Keratinocyte (primary cell): ENCODE data around the gene ZNF862. TPM values are rescaled to one million over a fixed set of nuclear protein-coding genes. Genes with fewer than 3 reads are reported as not detected.

ENCODE experiments used
- DNase-seq: peaks from one replicate; pipeline ENCODE4 v3.0.0-alpha.2; 2011; ENCODE audit warnings: low read depth, missing footprints, low spot score
- FAIRE-seq: peaks from 2 replicates; lab custom pipeline; 2011; peaks lifted over from hg19 to GRCh38; lab: Jason Lieb, UNC
- H2AFZ ChIP-seq: 2 replicates; pipeline ENCODE4 v1.6.0; 2012; ENCODE audit warnings: low read length, control low read depth, inconsistent platforms; ENCODE audit not compliant: control insufficient read depth
- H3K27ac ChIP-seq: 2 replicates; pipeline ENCODE4 v1.5.1; 2011; ENCODE audit warnings: low read length; ENCODE audit not compliant: control insufficient read depth, insufficient read depth
- H3K27me3 ChIP-seq: 3 replicates; pipeline ENCODE4 v1.6.0; 2011; ENCODE audit warnings: low read length; ENCODE audit not compliant: control insufficient read depth, insufficient read depth; ENCODE audit errors: extremely low read depth
- H3K36me3 ChIP-seq, 2 experiments: 2 replicates in 1 of 2; 3 replicates in 1 of 2; pipeline ENCODE4 v1.5.1; 2011; ENCODE audit warnings: low read length in 2 of 2, mild to moderate bottlenecking in 1 of 2; ENCODE audit not compliant: control insufficient read depth in 2 of 2, insufficient read depth in 2 of 2; ENCODE audit errors: extremely low read depth in 1 of 2
- H3K4me1 ChIP-seq: 3 replicates; pipeline ENCODE4 v1.5.1; 2011; ENCODE audit warnings: low read length; ENCODE audit not compliant: control insufficient read depth, insufficient read depth; ENCODE audit errors: extremely low read depth
- H3K4me2 ChIP-seq: 3 replicates; pipeline ENCODE4 v1.6.0; 2011; ENCODE audit warnings: low read depth, low read length; ENCODE audit not compliant: control insufficient read depth, insufficient read depth; ENCODE audit errors: extremely low read depth
- H3K4me3 ChIP-seq, 3 experiments: fragments of 200-600 bp in 1 of 3; sonication (generic) in 1 of 3; 2 replicates in 2 of 3; 3 replicates in 1 of 3; pipeline ENCODE4 v1.5.1; 2011 to 2016; ENCODE audit warnings: low read length in 3 of 3, mild to moderate bottlenecking in 3 of 3, control low read depth in 2 of 3, inconsistent platforms in 1 of 3, low read depth in 1 of 3, mixed read lengths in 1 of 3, mixed run types in 1 of 3, moderate library complexity in 1 of 3; ENCODE audit not compliant: control insufficient read depth in 2 of 3, insufficient read depth in 2 of 3; ENCODE audit errors: extremely low read depth in 1 of 3
- H3K79me2 ChIP-seq: 2 replicates; pipeline ENCODE4 v1.6.0; 2012; ENCODE audit warnings: low read length; ENCODE audit not compliant: control insufficient read depth, insufficient read depth
- H3K9ac ChIP-seq: 3 replicates; pipeline ENCODE4 v1.6.0; 2011; ENCODE audit warnings: low read length; ENCODE audit not compliant: control insufficient read depth, insufficient read depth; ENCODE audit errors: extremely low read depth
- H3K9me1 ChIP-seq: 3 replicates; pipeline ENCODE4 v1.6.0; 2011; ENCODE audit warnings: low read length; ENCODE audit not compliant: control insufficient read depth, insufficient read depth; ENCODE audit errors: extremely low read depth
- H3K9me3 ChIP-seq: 2 replicates; pipeline ENCODE4 v1.5.1; 2012; ENCODE audit warnings: low read depth, low read length; ENCODE audit not compliant: control insufficient read depth
- H4K20me1 ChIP-seq: 3 replicates; pipeline ENCODE4 v1.6.0; 2011; ENCODE audit warnings: low read length; ENCODE audit not compliant: control insufficient read depth, insufficient read depth; ENCODE audit errors: extremely low read depth
- CTCF ChIP-seq, 3 experiments: IDR thresholded peaks in 1 of 3; conservative IDR thresholded peaks in 1 of 3; optimal IDR thresholded peaks in 1 of 3; 2 replicates in 2 of 3; 3 replicates in 1 of 3; pipeline versions ENCODE3 to v1.5.1; 2011; ENCODE audit warnings: low read length in 3 of 3, mild to moderate bottlenecking in 3 of 3, moderate library complexity in 2 of 3, control low read depth in 1 of 3, inconsistent platforms in 1 of 3; ENCODE audit not compliant: insufficient read depth in 2 of 3; ENCODE audit errors: extremely low read depth in 1 of 3
- EZH2 ChIP-seq: IDR thresholded peaks from one replicate; pipeline ENCODE4 v1.6.1; 2012; ENCODE audit warnings: inconsistent platforms, mild to moderate bottlenecking, low read length, moderate library complexity
- dilution Hi-C: fragments of 300-500 bp; cut with MboI; formaldehyde crosslinking; loops from one replicate; pipeline ENCODE4 v1.7.0; 2020; ENCODE audit warnings: low sequenced_read_pairs; ENCODE audit not compliant: extremely low pct_ligation_motif_present
- polyA plus RNA-seq, 5 experiments: library from polyadenylated mRNA; depleted of rRNA in 3 of 5; stranded (reverse) in 3 of 5; stranded (forward) in 1 of 5; unstranded in 1 of 5; fragments of >200 nt; gene quantifications; 1 replicate in 1 of 5; 2 replicates in 3 of 5; 3 replicates in 1 of 5; pipeline versions ENCODE4 v1.2.1 to v1.2.3, GENCODE V29; 2011 to 2012; ENCODE audit warnings: missing spikeins in 2 of 5, low read depth in 1 of 5, low replicate concordance in 1 of 5

The ZNF862 gene
- polyA plus RNA-seq, 1 donor (not counting 4 experiments of a cell fraction or from before 2014, with no cell fraction given) = 10.1 TPM

- Histone ChIP-seq H3K36me3 (no peaks in the 10 kb centered on the region), H3K9me1 (no peaks in the 10 kb centered on the region), H3K9me3 (no peaks in the 10 kb centered on the region), H3K4me1 (peaks cover 8% of the 10 kb centered on the region), H2AFZ (no peak overlapping the region), H4K20me1 (no peaks in the 10 kb centered on the region), H3K27me3 (no peaks in the 10 kb centered on the region), H3K4me2 (no peak overlapping the region), H3K9ac (no peak overlapping the region), H3K27ac (no peak overlapping the region), H3K4me3 (no peak overlapping the region), H3K79me2 (peaks cover 10% of the 10 kb centered on the region)
- FAIRE-seq (no peak), DNase-seq (no peak)
- dilution Hi-C loops = no loop called here
- TF ChIP-seq CTCF (optimal IDR thresholded peaks at IDR 0.05 in 1 of 3, IDR thresholded peaks at IDR 0.05 in 1 of 3, conservative IDR thresholded peaks at IDR 0.05 in 1 of 3; ENCODE audit: extremely low read depth in 1 of 3, insufficient read depth in 2 of 3, low read length in 3 of 3) (no peak), EZH2 (no peak)
Observed at GRCh38 chr7:149839933-149840332, 1.8 kb downstream of the ZNF862 start.

GRCh38 chr7:149843566-149843965 lies 5.4 kb downstream of the ZNF862 start:
- TF ChIP-seq CTCF (optimal IDR thresholded peaks at IDR 0.05 in 1 of 3, IDR thresholded peaks at IDR 0.05 in 1 of 3, conservative IDR thresholded peaks at IDR 0.05 in 1 of 3; ENCODE audit: extremely low read depth in 1 of 3, insufficient read depth in 2 of 3, low read length in 3 of 3) (no peak), EZH2 (no peak)
- no peak for DNase-seq
- no peak overlapping the region for H2AFZ ChIP-seq
- peaks cover 8% of the 10 kb centered on the region for H3K4me1 ChIP-seq
- dilution Hi-C loops = no loop called here
- H3K9me3 ChIP-seq = no peaks in the 10 kb centered on the region
- H3K9me1 ChIP-seq = no peaks in the 10 kb centered on the region
- no peaks in the 10 kb centered on the region for H3K27me3 ChIP-seq
- peaks cover 10% of the 10 kb centered on the region for H3K79me2 ChIP-seq
- no peak overlapping the region for H3K4me3 ChIP-seq
- no peak overlapping the region for H3K9ac ChIP-seq
- no peaks in the 10 kb centered on the region for H4K20me1 ChIP-seq
- FAIRE-seq = no peak
- H3K4me2 ChIP-seq = no peak overlapping the region
- peaks cover 0 to 2% of the 10 kb centered on the region in 2 experiments for H3K36me3 ChIP-seq
- no peak overlapping the region for H3K27ac ChIP-seq
